Measurements from ENCODE around the gene PLA2G6. TPM values are rescaled to one million over a fixed set of nuclear protein-coding genes. Genes with fewer than 3 reads are reported as not detected.
"Not testable (repeated sequence)": the region's sequence is repeated elsewhere in the genome, so short reads cannot be mapped to it uniquely, and the experiment has no call there.

Gene PLA2G6
- total RNA-seq, 1 donor, result 12.3 TPM

- no peak for DNase-seq (ENCODE audit: low read depth)
- H3K4me3 ChIP-seq (ENCODE audit: low read depth, low read length), result no peak overlapping the region
- TF ChIP-seq CTCF (IDR thresholded peaks at IDR 0.05; ENCODE audit: insufficient read depth, low read length), result no peak
Observed at GRCh38 chr22:38164551-38164918, 17.1 kb downstream of the PLA2G6 start.

- DNase-seq (ENCODE audit: low read depth), result no peak
- no peak for TF ChIP-seq CTCF (IDR thresholded peaks at IDR 0.05; ENCODE audit: insufficient read depth, low read length)
- no peak overlapping the region for H3K4me3 ChIP-seq (ENCODE audit: low read depth, low read length)
Observed at GRCh38 chr22:38163844-38164550, 17.6 kb downstream of the PLA2G6 start.

- DNase-seq (ENCODE audit: low read depth), result no peak
- no peak overlapping the region for H3K4me3 ChIP-seq (ENCODE audit: low read depth, low read length)
- no peak for TF ChIP-seq CTCF (IDR thresholded peaks at IDR 0.05; ENCODE audit: insufficient read depth, low read length)
Observed at GRCh38 chr22:38162881-38163843, 18.5 kb downstream of the PLA2G6 start.

- TF ChIP-seq CTCF (IDR thresholded peaks at IDR 0.05; ENCODE audit: insufficient read depth, low read length), result no peak
- no peak overlapping the region for H3K4me3 ChIP-seq (ENCODE audit: low read depth, low read length)
- no peak for DNase-seq (ENCODE audit: low read depth)
Observed at GRCh38 chr22:38155703-38156102, 25.9 kb downstream of the PLA2G6 start.

GRCh38 chr22:38154563-38154915 is 27.1 kb downstream of the PLA2G6 start:
- not testable (repeated sequence) for DNase-seq (ENCODE audit: low read depth); H3K4me3 ChIP-seq (ENCODE audit: low read depth, low read length)

GRCh38 chr22:38153821-38154562 is 27.6 kb downstream of the PLA2G6 start:
- no peak overlapping the region for H3K4me3 ChIP-seq (ENCODE audit: low read depth, low read length)
- no peak for TF ChIP-seq CTCF (IDR thresholded peaks at IDR 0.05; ENCODE audit: insufficient read depth, low read length)
- no peak for DNase-seq (ENCODE audit: low read depth)

GRCh38 chr22:38151126-38151500 is 30.5 kb downstream of the PLA2G6 start:
- DNase-seq (ENCODE audit: low read depth), result no peak
- TF ChIP-seq CTCF (IDR thresholded peaks at IDR 0.05; ENCODE audit: insufficient read depth, low read length), result no peak
- no peak overlapping the region for H3K4me3 ChIP-seq (ENCODE audit: low read depth, low read length)
